WERI-Rb-1 (cell line): ENCODE measurements around the gene IL11RA.

Experiments
- DNase-seq: peaks from one replicate; pipeline ENCODE4 v3.0.0-alpha.2; 2020
- H3K27ac ChIP-seq: fragments of 250-450 bp; sonication (Bioruptor Pico); 2 replicates; pipeline ENCODE4 v1.5.1; 2020; ENCODE audit warnings: mild to moderate bottlenecking, moderate library complexity
- H3K27me3 ChIP-seq: fragments of 250-450 bp; sonication (Bioruptor Pico); 2 replicates; pipeline ENCODE4 v1.5.1; 2021; ENCODE audit warnings: mild to moderate bottlenecking, low read depth, moderate library complexity; ENCODE audit not compliant: insufficient read depth, severe bottlenecking
- H3K36me3 ChIP-seq: fragments of 250-450 bp; sonication (Bioruptor Pico); 2 replicates; pipeline ENCODE4 v1.5.1; 2020; ENCODE audit warnings: mild to moderate bottlenecking, moderate library complexity
- H3K4me3 ChIP-seq: 2 replicates; pipeline ENCODE4 v1.5.1; 2011; ENCODE audit warnings: low read depth, mild to moderate bottlenecking, control low read depth, low read length
- H3K9me3 ChIP-seq: fragments of 250-450 bp; sonication (Bioruptor Pico); 2 replicates; pipeline ENCODE4 v1.5.1; 2021; ENCODE audit warnings: mild to moderate bottlenecking, moderate library complexity; ENCODE audit not compliant: severe bottlenecking
- TF ChIP-seq, protein P1 (sequence below): IDR thresholded peaks from 2 replicates; pipeline ENCODE4 v1.5.1; 2011; ENCODE audit warnings: low read depth, mild to moderate bottlenecking, control low read depth, inconsistent platforms, low read length

The IL11RA gene

GRCh38 chr9:34620061-34620994 is 31.7 kb upstream of the IL11RA start, which contains the start of gene DCTN3:
DCTN3 (minus strand) TSS chr9:34620495; CDS start chr9:34620464, 31 bp downstream.
- Histone ChIP-seq H3K36me3 (peaks cover 18% of the 10 kb centered on the region), H3K27ac (peak within 1 kb of the TSS; percentile 65), H3K4me3 (peak within 1 kb of the TSS; percentile 84), H3K9me3 (no peaks in the 10 kb centered on the region), H3K27me3 (no peaks in the 10 kb centered on the region)
- TF ChIP-seq, protein P1, sequence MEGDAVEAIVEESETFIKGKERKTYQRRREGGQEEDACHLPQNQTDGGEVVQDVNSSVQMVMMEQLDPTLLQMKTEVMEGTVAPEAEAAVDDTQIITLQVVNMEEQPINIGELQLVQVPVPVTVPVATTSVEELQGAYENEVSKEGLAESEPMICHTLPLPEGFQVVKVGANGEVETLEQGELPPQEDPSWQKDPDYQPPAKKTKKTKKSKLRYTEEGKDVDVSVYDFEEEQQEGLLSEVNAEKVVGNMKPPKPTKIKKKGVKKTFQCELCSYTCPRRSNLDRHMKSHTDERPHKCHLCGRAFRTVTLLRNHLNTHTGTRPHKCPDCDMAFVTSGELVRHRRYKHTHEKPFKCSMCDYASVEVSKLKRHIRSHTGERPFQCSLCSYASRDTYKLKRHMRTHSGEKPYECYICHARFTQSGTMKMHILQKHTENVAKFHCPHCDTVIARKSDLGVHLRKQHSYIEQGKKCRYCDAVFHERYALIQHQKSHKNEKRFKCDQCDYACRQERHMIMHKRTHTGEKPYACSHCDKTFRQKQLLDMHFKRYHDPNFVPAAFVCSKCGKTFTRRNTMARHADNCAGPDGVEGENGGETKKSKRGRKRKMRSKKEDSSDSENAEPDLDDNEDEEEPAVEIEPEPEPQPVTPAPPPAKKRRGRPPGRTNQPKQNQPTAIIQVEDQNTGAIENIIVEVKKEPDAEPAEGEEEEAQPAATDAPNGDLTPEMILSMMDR, result no peak
- DNase-seq, result peak; percentile 92

- Histone ChIP-seq H3K27me3 (peaks cover 10% of the 10 kb centered on the region), H3K9me3 (no peaks in the 10 kb centered on the region), H3K4me3 (no peak overlapping the region), H3K36me3 (peaks cover 1% of the 10 kb centered on the region), H3K27ac (no peak overlapping the region)
- TF ChIP-seq, protein P1, result no peak
- no peak for DNase-seq
Measured at GRCh38 chr9:34623374-34624235, 28.4 kb upstream of the IL11RA start.

GRCh38 chr9:34624475-34625185 is 27.4 kb upstream of the IL11RA start:
- DNase-seq, result no peak
- H3K4me3 ChIP-seq, result no peak overlapping the region

DNA sequence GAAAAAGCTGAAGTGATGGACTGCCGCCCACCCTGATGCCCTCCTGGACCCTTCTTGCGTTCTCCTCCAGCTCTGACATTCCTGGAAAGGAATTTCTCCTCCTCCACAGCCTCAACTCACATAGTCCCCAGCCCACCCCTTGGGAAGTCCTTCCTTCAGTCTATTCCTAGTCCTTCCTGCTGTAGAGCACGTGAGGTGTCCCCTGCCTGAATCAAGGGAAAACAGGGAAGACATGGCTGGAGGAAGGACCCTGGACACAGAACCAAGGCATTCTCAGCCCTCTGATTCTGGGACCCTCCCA is 26.8 kb upstream of the IL11RA start:
- no peak overlapping the region for H3K27ac ChIP-seq
- H3K27me3 ChIP-seq, result peaks cover 20% of the 10 kb centered on the region

More at GRCh38 chr9:34624475-34625185, 27.4 kb upstream of the IL11RA start:
- H3K36me3 ChIP-seq, result no peaks in the 10 kb centered on the region
- H3K9me3 ChIP-seq, result no peaks in the 10 kb centered on the region
- TF ChIP-seq, protein P1, result no peak
- H3K27ac ChIP-seq, result no peak overlapping the region
- peaks cover 16% of the 10 kb centered on the region for H3K27me3 ChIP-seq

More for the DNA sequence above, 26.8 kb upstream of the IL11RA start:
- H3K36me3 ChIP-seq, result no peaks in the 10 kb centered on the region
- no peak for DNase-seq
- TF ChIP-seq, protein P1, result no peak
- no peaks in the 10 kb centered on the region for H3K9me3 ChIP-seq
- H3K4me3 ChIP-seq, result no peak overlapping the region
